ENCODE measurements around the gene SH2D5. TPM values are rescaled to one million over a fixed set of nuclear protein-coding genes. Genes with fewer than 3 reads are reported as not detected.

SH2D5 gene
- total RNA-seq, 2 donors from 2014 or later = 2.2 TPM; not detected in 1

DNA sequence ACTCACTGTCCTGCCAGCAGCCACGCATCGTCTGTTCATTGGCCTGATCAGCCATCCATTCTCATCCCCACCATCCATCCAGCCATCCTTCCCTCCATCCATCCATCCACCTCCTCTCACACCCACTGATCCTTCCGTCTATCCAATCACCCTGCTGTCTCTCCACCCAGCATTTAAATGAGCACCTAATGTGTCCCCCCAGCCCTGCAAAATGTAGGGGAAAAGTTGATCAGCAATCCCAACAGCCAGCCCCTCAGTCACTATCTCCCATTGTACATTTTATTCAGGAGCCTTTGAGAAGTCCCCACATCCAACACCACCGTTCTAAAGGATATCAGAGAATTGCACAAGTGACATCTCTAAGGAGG is 60.3 kb downstream of the SH2D5 start:
- intact Hi-C loops (cut with DNase I) = no loop called here
- no peak overlapping the region for H3K27ac ChIP-seq
- TF ChIP-seq, protein P1, sequence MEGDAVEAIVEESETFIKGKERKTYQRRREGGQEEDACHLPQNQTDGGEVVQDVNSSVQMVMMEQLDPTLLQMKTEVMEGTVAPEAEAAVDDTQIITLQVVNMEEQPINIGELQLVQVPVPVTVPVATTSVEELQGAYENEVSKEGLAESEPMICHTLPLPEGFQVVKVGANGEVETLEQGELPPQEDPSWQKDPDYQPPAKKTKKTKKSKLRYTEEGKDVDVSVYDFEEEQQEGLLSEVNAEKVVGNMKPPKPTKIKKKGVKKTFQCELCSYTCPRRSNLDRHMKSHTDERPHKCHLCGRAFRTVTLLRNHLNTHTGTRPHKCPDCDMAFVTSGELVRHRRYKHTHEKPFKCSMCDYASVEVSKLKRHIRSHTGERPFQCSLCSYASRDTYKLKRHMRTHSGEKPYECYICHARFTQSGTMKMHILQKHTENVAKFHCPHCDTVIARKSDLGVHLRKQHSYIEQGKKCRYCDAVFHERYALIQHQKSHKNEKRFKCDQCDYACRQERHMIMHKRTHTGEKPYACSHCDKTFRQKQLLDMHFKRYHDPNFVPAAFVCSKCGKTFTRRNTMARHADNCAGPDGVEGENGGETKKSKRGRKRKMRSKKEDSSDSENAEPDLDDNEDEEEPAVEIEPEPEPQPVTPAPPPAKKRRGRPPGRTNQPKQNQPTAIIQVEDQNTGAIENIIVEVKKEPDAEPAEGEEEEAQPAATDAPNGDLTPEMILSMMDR (IDR thresholded peaks at IDR 0.05) = no peak
- TF ChIP-seq POLR2AphosphoS5 (IDR thresholded peaks at IDR 0.05) (no peak), POLR2A (IDR thresholded peaks at IDR 0.05) (no peak)
- H3K4me3 ChIP-seq = no peak overlapping the region
- 94% methylated on average over 4 of the region's 4 CpGs for WGBS
- no peaks in the 10 kb centered on the region for H3K27me3 ChIP-seq (replicated peaks; ENCODE audit: insufficient read depth)
- H3K9me3 ChIP-seq = no peaks in the 10 kb centered on the region
- H3K36me3 ChIP-seq = no peaks in the 10 kb centered on the region
- H3K4me1 ChIP-seq (replicated peaks) = no peaks in the 10 kb centered on the region
- no peak for DNase-seq (ENCODE audit: low spot score)

DNA sequence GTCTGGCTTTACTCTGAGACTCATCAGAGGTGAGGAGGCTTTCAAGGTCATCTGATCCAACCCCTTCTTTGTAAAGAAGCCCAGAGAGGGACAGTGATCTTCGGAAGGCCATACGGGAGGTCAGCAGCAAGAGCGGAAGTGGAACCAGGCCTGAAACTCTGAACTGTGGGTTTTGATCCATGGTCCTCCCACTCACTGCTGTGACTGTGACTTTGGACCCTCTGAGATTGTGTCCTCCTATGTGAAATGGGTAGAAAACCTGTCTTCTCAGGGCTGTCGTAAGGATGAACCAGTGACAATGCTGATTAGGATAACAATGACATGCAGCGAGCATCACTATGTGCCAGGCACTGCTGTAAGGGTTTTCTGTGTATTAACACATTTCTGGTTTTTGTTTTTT is 61.6 kb downstream of the SH2D5 start:
- TF ChIP-seq POLR2A (IDR thresholded peaks at IDR 0.05) = no peak
- no peak for TF ChIP-seq POLR2AphosphoS5 (IDR thresholded peaks at IDR 0.05)
- TF ChIP-seq, protein P1 (IDR thresholded peaks at IDR 0.05) = no peak
- Histone ChIP-seq H3K27ac (no peak overlapping the region), H3K27me3 (replicated peaks; ENCODE audit: insufficient read depth) (no peaks in the 10 kb centered on the region), H3K4me3 (no peak overlapping the region), H3K9me3 (no peaks in the 10 kb centered on the region), H3K36me3 (no peaks in the 10 kb centered on the region), H3K4me1 (replicated peaks) (no peaks in the 10 kb centered on the region)
- intact Hi-C loops (cut with DNase I) = no loop called here
- WGBS = 85% methylated on average over 5 of the region's 5 CpGs
- no peak for DNase-seq (ENCODE audit: low spot score)

Other genes with a start within 250 kb of the SH2D5 start
- 10 to 100 TPM; 12.7 to 17.4 TPM for gene CAMK2N1, start 246.5 kb downstream of the SH2D5 start, total RNA-seq
- gene MUL1, start 224.6 kb downstream of the SH2D5 start, total RNA-seq = 10 to 100 TPM; 30.0 to 37.0 TPM
- gene FAM43B, start 180.1 kb downstream of the SH2D5 start, total RNA-seq = under 1 TPM; 0.68 to 0.85 TPM
- under 1 TPM in 1 of 2 donors, not detected in 1; 0.59 TPM for gene CDA, start 143.6 kb downstream of the SH2D5 start, total RNA-seq
- 100 to 1,000 TPM; 115 to 136 TPM for gene PINK1, start 99.2 kb downstream of the SH2D5 start, total RNA-seq
- gene DDOST, start 71.3 kb downstream of the SH2D5 start, total RNA-seq = 100 to 1,000 TPM; 223 to 264 TPM
- gene KIF17, start 14.7 kb downstream of the SH2D5 start, total RNA-seq = 10 to 100 TPM in 1 of 2 donors, 1 to 10 TPM in 1; 1.6 to 12.6 TPM
- gene HP1BP3, start 54.6 kb upstream of the SH2D5 start, total RNA-seq = 100 to 1,000 TPM; 156 to 252 TPM

Measured in prostate gland (tissue), 2 donors.